KBM-7 (cell line): Measurements from ENCODE around the gene PTPRB.

Experiments used
- DNase-seq: peaks from one replicate; pipeline ENCODE4 v3.0.0-alpha.2; 2015
- in situ Hi-C: fragments of 300-500 bp; cut with MboI; formaldehyde crosslinking; loops from 2 replicates; pipeline ENCODE4 v1.14.3; 2020; ENCODE audit warnings: low sequenced_read_pairs, low pct_unique_long_range_greater_than_20kb, mixed read lengths

Gene PTPRB

GRCh38 chr12:70645494-70646317 is 8.5 kb upstream of the PTPRB start:
- no peak for DNase-seq
- in situ Hi-C loops, result no loop called here

GRCh38 chr12:70644861-70645260 is 7.6 kb upstream of the PTPRB start:
- in situ Hi-C loops, result no loop called here
- DNase-seq, result no peak

GRCh38 chr12:70643939-70644338 is 6.7 kb upstream of the PTPRB start:
- in situ Hi-C loops, result no loop called here
- DNase-seq, result no peak

- in situ Hi-C loops, result no loop called here
Observed at GRCh38 chr12:70641691-70642090, 4.5 kb upstream of the PTPRB start.

GRCh38 chr12:70640901-70641300 is 3.7 kb upstream of the PTPRB start:
- in situ Hi-C loops, result no loop called here
- no peak for DNase-seq

More at GRCh38 chr12:70641691-70642090, 4.5 kb upstream of the PTPRB start:
- no peak for DNase-seq

GRCh38 chr12:70639535-70639934 is 2.3 kb upstream of the PTPRB start:
- DNase-seq, result no peak
- in situ Hi-C loops, result no loop called here

- DNase-seq, result no peak
- in situ Hi-C loops, result no loop called here
Observed at GRCh38 chr12:70638639-70639360, 1.6 kb upstream of the PTPRB start.

GRCh38 chr12:70635755-70636154 is 1.5 kb downstream of the PTPRB start:
- no peak for DNase-seq
- in situ Hi-C loops, result no loop called here

GRCh38 chr12:70628701-70629480 is 8.3 kb downstream of the PTPRB start:
- in situ Hi-C loops, result no loop called here
- DNase-seq, result no peak

GRCh38 chr12:70627677-70628076 is 9.6 kb downstream of the PTPRB start:
- in situ Hi-C loops, result no loop called here
- no peak for DNase-seq

GRCh38 chr12:70626180-70626579 is 11.0 kb downstream of the PTPRB start:
- no peak for DNase-seq
- in situ Hi-C loops, result no loop called here

- no peak for DNase-seq
- in situ Hi-C loops, result no loop called here
Observed at GRCh38 chr12:70619471-70620152, 17.6 kb downstream of the PTPRB start.

- DNase-seq, result no peak
- in situ Hi-C loops, result no loop called here
Observed at GRCh38 chr12:70618371-70618770, 18.9 kb downstream of the PTPRB start.

- no peak for DNase-seq
- in situ Hi-C loops, result no loop called here
Observed at GRCh38 chr12:70617450-70617849, 19.8 kb downstream of the PTPRB start.

- no peak for DNase-seq
- in situ Hi-C loops, result no loop called here
Observed at GRCh38 chr12:70615174-70615866, 21.9 kb downstream of the PTPRB start.

GRCh38 chr12:70609739-70610491 is 27.3 kb downstream of the PTPRB start:
- peak; percentile 43 for DNase-seq
- in situ Hi-C loops, result no loop called here

GRCh38 chr12:70609203-70609602 is 28.0 kb downstream of the PTPRB start:
- in situ Hi-C loops, result no loop called here
- DNase-seq, result no peak

- in situ Hi-C loops, result no loop called here
Observed at GRCh38 chr12:70608184-70608583, 29.0 kb downstream of the PTPRB start.

More at GRCh38 chr12:70608184-70608583, 29.0 kb downstream of the PTPRB start:
- DNase-seq, result no peak
